K562 (cell line): ENCODE measurements around the gene MRFAP1. TPM values are rescaled to one million over a fixed set of nuclear protein-coding genes. Genes with fewer than 3 reads are reported as not detected.

Experiments
- BRCA1 ChIP-seq, 2 experiments: fragments of 450-650 bp in 1 of 2; sonication (generic) in 1 of 2; formaldehyde crosslinking in 1 of 2; IDR thresholded peaks; 2 replicates each; pipeline versions ENCODE4 v1.5.0 to v1.6.1; 2017 to 2020; ENCODE audit warnings: mild to moderate bottlenecking in 1 of 2, missing genetic modification reagents in 1 of 2
- CBFB ChIP-seq: sonication (generic); formaldehyde crosslinking; IDR thresholded peaks from 2 replicates; pipeline ENCODE4 v1.4.0; 2020; ENCODE audit warnings: mild to moderate bottlenecking, missing genetic modification reagents
- CREM ChIP-seq: IDR thresholded peaks from 2 replicates; pipeline ENCODE4 v1.6.1; 2014; ENCODE audit warnings: antibody characterized with exemption, low read depth
- ESRRA ChIP-seq: fragments of 450-650 bp; IDR thresholded peaks from 2 replicates; pipeline ENCODE4 v1.6.1; 2014; ENCODE audit warnings: low read depth, mild to moderate bottlenecking, moderate library complexity, borderline replicate concordance
- MCM2 ChIP-seq: fragments of 450-650 bp; IDR thresholded peaks from 2 replicates; pipeline ENCODE4 v1.6.1; 2017; ENCODE audit warnings: low read depth, mild to moderate bottlenecking
- NFRKB ChIP-seq: fragments of 450-650 bp; IDR thresholded peaks from 2 replicates; pipeline ENCODE4 v1.6.1; 2016; ENCODE audit warnings: low read depth
- PCBP2 ChIP-seq: fragments of 200-400 bp; formaldehyde crosslinking; IDR thresholded peaks from 2 replicates; pipeline ENCODE4 v1.6.1; 2018; ENCODE audit warnings: low read length, low read depth, mild to moderate bottlenecking, moderate library complexity; ENCODE audit not compliant: poor library complexity, severe bottlenecking
- SIN3B ChIP-seq: fragments of 450-650 bp; IDR thresholded peaks from 2 replicates; pipeline ENCODE4 v1.6.1; 2017; ENCODE audit warnings: low read depth, mild to moderate bottlenecking, moderate library complexity
- SMC3 ChIP-seq: conservative IDR thresholded peaks from 2 replicates; pipeline ENCODE4 v1.6.1; 2011; ENCODE audit warnings: low read depth, low read length, improper control_type of control experiment; ENCODE audit not compliant: insufficient read depth
- TBL1XR1 ChIP-seq, 2 experiments: IDR thresholded peaks; 2 replicates each; pipeline ENCODE4 v1.6.1; 2012; ENCODE audit warnings: improper control_type of control experiment in 2 of 2, low read length in 2 of 2, mild to moderate bottlenecking in 1 of 2
- XRCC3 ChIP-seq: fragments of 450-650 bp; IDR thresholded peaks from 2 replicates; pipeline ENCODE4 v1.6.1; 2017; ENCODE audit warnings: mild to moderate bottlenecking, moderate library complexity
- ZBTB8A ChIP-seq: fragments of 450-650 bp; IDR thresholded peaks from 2 replicates; pipeline ENCODE4 v1.6.1; 2018; ENCODE audit warnings: mild to moderate bottlenecking, moderate library complexity; ENCODE audit not compliant: partially characterized antibody
- ZC3H8 ChIP-seq: fragments of 450-650 bp; IDR thresholded peaks from 2 replicates; pipeline ENCODE4 v1.6.1; 2017
- ZFX ChIP-seq: sonication (generic); formaldehyde crosslinking; IDR thresholded peaks from 2 replicates; pipeline ENCODE4 v1.8.0; 2022; ENCODE audit warnings: mild to moderate bottlenecking, missing genetic modification reagents, moderate library complexity
- ZKSCAN3 ChIP-seq: fragments of 250-450 bp; sonication (Bioruptor Pico); IDR thresholded peaks from 2 replicates; pipeline ENCODE4 v1.4.0; 2020
- polyA plus RNA-seq, 8 experiments: library from polyadenylated mRNA; depleted of rRNA in 4 of 8; stranded (reverse) in 5 of 8; unstranded in 3 of 8; fragments of >200 nt; fragmentation: Nextera tagmentation in 2 of 8; fragmentation: Illumina TruSeq in 1 of 8; extraction: Ambion mirVana in 2 of 8; extraction: Trizol in 1 of 8; gene quantifications; 2 replicates each; pipeline versions ENCODE4 v1.2.1 to v1.2.3, GENCODE V29; 2011 to 2014; ENCODE audit warnings: inconsistent platforms in 1 of 8, missing spikeins in 1 of 8
- total RNA-seq, 7 experiments: library from RNA; depleted of rRNA in 6 of 7; stranded (reverse); fragments of >200 nt in 6 of 7; fragmentation: Illumina TruSeq in 2 of 7; extraction: Trizol in 2 of 7; gene quantifications; 2 replicates each; pipeline versions ENCODE4 v1.2.1 to v1.2.3, GENCODE V29; 2011 to 2021; ENCODE audit warnings: low replicate concordance in 1 of 7
- TF ChIP-seq, protein P1 (sequence below): sonication (generic); formaldehyde crosslinking; IDR thresholded peaks from 2 replicates; pipeline ENCODE4 v1.8.0; 2022; ENCODE audit warnings: mild to moderate bottlenecking, missing genetic modification reagents
- TF ChIP-seq, protein P2 (sequence below), 2 experiments: fragments of 450-650 bp in 1 of 2; sonication (generic) in 1 of 2; formaldehyde crosslinking in 1 of 2; IDR thresholded peaks; 2 replicates each; pipeline versions ENCODE4 v1.7.1 to v1.9.0; 2016 to 2022; ENCODE audit warnings: inconsistent platforms in 1 of 2, mild to moderate bottlenecking in 1 of 2, missing genetic modification reagents in 1 of 2
- TF ChIP-seq, protein P3 (sequence below): fragments of 250-450 bp; sonication (Bioruptor Pico); IDR thresholded peaks from 2 replicates; pipeline ENCODE4 v1.9.0; 2021; ENCODE audit warnings: mild to moderate bottlenecking

Gene MRFAP1
- total and polyA plus RNA-seq, 9 of the 15 experiments (the other 6 are each of a cell fraction or from before 2014, with no cell fraction given) = 46.0 to 270 (median 151) TPM

DNA sequence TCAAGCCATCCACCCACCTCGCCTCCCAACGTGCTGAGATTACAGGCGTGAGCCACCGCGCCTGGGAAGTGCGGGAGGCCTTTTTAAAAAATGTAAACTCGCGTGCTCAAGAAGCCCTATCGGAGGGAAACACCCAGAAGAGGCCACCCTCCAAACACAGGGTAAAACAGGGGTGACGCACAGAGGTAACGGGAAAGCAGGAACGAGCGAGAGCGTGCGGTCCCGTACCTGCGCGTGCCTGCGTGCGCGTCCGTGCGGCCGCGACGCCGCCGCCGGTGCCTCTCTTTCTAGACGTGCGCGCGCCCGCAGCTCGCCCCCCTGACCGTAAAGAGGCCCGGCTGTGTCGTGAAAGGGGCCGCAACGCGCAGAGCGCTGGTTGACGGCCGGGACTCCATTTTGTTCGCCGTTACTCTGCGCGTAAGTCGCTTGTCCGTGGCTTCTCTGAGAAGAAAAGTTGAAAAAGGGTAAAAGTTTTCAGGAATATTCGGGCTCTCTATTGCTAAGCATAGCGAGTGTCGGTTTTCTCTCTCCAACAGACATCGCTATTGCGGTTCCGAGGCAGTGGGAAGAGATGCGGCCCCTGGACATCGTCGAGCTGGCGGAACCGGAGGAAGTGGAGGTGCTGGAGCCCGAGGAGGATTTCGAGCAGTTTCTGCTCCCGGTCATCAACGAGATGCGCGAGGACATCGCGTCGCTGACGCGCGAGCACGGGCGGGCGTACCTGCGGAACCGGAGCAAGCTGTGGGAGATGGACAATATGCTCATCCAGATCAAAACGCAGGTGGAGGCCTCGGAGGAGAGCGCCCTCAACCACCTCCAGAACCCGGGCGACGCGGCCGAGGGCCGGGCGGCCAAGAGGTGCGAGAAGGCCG is at the start of gene MRFAP1 (continued):
- TF ChIP-seq, protein P1, sequence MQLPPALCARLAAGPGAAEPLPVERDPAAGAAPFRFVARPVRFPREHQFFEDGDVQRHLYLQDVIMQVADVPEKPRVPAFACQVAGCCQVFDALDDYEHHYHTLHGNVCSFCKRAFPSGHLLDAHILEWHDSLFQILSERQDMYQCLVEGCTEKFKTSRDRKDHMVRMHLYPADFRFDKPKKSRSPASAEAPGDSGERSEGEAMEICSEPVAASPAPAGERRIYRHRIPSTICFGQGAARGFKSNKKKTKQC (CRISPR knock-in tag) = peak; percentile 46; the same call in 1 of the 2 replicates
- TF ChIP-seq BRCA1 (IDR thresholded peaks at IDR 0.05) = no peak
- no peak for TF ChIP-seq BRCA1 (CRISPR knock-in tag; IDR thresholded peaks at IDR 0.05)
- TF ChIP-seq ZFX (CRISPR knock-in tag) = peak; percentile 80
- no peak for TF ChIP-seq MCM2
- TF ChIP-seq CBFB = 0 out of 2 replicates have a peak, but pooled peaks have one; percentile 26
- peak; percentile 46; the same call in 1 of the 2 replicates for TF ChIP-seq ESRRA
- no peak; the same call in 1 of the 2 replicates for TF ChIP-seq SIN3B
- TF ChIP-seq SMC3 = no peak
- TF ChIP-seq CREM = peak; percentile 75
- TF ChIP-seq, protein P2, sequence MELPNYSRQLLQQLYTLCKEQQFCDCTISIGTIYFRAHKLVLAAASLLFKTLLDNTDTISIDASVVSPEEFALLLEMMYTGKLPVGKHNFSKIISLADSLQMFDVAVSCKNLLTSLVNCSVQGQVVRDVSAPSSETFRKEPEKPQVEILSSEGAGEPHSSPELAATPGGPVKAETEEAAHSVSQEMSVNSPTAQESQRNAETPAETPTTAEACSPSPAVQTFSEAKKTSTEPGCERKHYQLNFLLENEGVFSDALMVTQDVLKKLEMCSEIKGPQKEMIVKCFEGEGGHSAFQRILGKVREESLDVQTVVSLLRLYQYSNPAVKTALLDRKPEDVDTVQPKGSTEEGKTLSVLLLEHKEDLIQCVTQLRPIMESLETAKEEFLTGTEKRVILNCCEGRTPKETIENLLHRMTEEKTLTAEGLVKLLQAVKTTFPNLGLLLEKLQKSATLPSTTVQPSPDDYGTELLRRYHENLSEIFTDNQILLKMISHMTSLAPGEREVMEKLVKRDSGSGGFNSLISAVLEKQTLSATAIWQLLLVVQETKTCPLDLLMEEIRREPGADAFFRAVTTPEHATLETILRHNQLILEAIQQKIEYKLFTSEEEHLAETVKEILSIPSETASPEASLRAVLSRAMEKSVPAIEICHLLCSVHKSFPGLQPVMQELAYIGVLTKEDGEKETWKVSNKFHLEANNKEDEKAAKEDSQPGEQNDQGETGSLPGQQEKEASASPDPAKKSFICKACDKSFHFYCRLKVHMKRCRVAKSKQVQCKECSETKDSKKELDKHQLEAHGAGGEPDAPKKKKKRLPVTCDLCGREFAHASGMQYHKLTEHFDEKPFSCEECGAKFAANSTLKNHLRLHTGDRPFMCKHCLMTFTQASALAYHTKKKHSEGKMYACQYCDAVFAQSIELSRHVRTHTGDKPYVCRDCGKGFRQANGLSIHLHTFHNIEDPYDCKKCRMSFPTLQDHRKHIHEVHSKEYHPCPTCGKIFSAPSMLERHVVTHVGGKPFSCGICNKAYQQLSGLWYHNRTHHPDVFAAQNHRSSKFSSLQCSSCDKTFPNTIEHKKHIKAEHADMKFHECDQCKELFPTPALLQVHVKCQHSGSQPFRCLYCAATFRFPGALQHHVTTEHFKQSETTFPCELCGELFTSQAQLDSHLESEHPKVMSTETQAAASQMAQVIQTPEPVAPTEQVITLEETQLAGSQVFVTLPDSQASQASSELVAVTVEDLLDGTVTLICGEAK (IDR thresholded peaks at IDR 0.05) = 0 out of 2 replicates have a peak, but pooled peaks have one; percentile 3
- TF ChIP-seq, protein P2 (CRISPR knock-in tag; IDR thresholded peaks at IDR 0.05) = no peak
- TF ChIP-seq NFRKB = peak; percentile 69; the same call in 1 of the 2 replicates
- TF ChIP-seq ZBTB8A = no peak
- no peak; the same call in 1 of the 2 replicates for TF ChIP-seq ZC3H8
- no peak for TF ChIP-seq ZKSCAN3 (CRISPR knock-in tag)
- no peak for TF ChIP-seq XRCC3
- no peak for TF ChIP-seq TBL1XR1 (IDR thresholded peaks at IDR 0.05; ENCODE audit: low read length in 2 of 2)
- TF ChIP-seq PCBP2 = no peak
- TF ChIP-seq, protein P3, sequence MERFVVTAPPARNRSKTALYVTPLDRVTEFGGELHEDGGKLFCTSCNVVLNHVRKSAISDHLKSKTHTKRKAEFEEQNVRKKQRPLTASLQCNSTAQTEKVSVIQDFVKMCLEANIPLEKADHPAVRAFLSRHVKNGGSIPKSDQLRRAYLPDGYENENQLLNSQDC (CRISPR knock-in tag) = no peak
